ENCODE results near the gene OTC.

DNA sequence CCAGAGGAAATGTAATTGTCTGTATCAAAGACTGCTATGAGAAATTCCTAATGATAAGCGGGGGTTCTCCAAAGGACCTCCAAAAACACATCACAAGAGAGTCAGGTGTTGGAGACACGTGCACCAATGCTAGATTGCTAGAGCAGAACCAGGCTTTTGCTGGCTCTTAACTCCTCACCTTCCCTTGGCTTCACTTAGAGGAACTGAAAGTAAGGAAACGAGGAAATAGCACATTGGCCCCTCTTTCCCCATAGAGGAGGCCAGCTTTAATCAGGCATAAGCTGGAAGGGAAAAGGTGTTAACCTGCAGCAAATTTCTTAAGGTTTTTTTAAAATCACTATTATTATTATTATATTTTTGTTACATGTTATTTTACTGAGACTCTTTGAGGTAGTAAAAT, 13.6 kb downstream of the OTC start:
- TF ChIP-seq, protein P1, sequence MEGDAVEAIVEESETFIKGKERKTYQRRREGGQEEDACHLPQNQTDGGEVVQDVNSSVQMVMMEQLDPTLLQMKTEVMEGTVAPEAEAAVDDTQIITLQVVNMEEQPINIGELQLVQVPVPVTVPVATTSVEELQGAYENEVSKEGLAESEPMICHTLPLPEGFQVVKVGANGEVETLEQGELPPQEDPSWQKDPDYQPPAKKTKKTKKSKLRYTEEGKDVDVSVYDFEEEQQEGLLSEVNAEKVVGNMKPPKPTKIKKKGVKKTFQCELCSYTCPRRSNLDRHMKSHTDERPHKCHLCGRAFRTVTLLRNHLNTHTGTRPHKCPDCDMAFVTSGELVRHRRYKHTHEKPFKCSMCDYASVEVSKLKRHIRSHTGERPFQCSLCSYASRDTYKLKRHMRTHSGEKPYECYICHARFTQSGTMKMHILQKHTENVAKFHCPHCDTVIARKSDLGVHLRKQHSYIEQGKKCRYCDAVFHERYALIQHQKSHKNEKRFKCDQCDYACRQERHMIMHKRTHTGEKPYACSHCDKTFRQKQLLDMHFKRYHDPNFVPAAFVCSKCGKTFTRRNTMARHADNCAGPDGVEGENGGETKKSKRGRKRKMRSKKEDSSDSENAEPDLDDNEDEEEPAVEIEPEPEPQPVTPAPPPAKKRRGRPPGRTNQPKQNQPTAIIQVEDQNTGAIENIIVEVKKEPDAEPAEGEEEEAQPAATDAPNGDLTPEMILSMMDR (IDR thresholded peaks at IDR 0.05), result no peak
- no peak for TF ChIP-seq POLR2A (IDR thresholded peaks at IDR 0.05)
- TF ChIP-seq POLR2AphosphoS5 (IDR thresholded peaks at IDR 0.05; ENCODE audit: insufficient read depth in 1 of 2, low read depth in 1 of 2), result no peak

Data from vagina (tissue), 2 donors.